ENCODE results near the gene DGCR2.

- TF ChIP-seq, protein P1, sequence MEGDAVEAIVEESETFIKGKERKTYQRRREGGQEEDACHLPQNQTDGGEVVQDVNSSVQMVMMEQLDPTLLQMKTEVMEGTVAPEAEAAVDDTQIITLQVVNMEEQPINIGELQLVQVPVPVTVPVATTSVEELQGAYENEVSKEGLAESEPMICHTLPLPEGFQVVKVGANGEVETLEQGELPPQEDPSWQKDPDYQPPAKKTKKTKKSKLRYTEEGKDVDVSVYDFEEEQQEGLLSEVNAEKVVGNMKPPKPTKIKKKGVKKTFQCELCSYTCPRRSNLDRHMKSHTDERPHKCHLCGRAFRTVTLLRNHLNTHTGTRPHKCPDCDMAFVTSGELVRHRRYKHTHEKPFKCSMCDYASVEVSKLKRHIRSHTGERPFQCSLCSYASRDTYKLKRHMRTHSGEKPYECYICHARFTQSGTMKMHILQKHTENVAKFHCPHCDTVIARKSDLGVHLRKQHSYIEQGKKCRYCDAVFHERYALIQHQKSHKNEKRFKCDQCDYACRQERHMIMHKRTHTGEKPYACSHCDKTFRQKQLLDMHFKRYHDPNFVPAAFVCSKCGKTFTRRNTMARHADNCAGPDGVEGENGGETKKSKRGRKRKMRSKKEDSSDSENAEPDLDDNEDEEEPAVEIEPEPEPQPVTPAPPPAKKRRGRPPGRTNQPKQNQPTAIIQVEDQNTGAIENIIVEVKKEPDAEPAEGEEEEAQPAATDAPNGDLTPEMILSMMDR (conservative IDR thresholded peaks at IDR 0.05; ENCODE audit: low read depth in 2 of 2), result no peak
- TF ChIP-seq, protein P2, sequence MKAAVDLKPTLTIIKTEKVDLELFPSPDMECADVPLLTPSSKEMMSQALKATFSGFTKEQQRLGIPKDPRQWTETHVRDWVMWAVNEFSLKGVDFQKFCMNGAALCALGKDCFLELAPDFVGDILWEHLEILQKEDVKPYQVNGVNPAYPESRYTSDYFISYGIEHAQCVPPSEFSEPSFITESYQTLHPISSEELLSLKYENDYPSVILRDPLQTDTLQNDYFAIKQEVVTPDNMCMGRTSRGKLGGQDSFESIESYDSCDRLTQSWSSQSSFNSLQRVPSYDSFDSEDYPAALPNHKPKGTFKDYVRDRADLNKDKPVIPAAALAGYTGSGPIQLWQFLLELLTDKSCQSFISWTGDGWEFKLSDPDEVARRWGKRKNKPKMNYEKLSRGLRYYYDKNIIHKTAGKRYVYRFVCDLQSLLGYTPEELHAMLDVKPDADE (IDR thresholded peaks at IDR 0.05), result no peak
- TF ChIP-seq POLR2AphosphoS5 (IDR thresholded peaks at IDR 0.05; ENCODE audit: low read depth) (no peak), EZH2phosphoT487 (IDR thresholded peaks at IDR 0.05; ENCODE audit: unreplicated experiment) (no peak), STAT1 (IDR thresholded peaks at IDR 0.05; ENCODE audit: unreplicated experiment) (no peak), CREB1 (CRISPR knock-in tag; IDR thresholded peaks at IDR 0.05; ENCODE audit: low read depth) (no peak), EZH2 (IDR thresholded peaks at IDR 0.05; ENCODE audit: low read depth, unreplicated experiment) (peak; percentile 89), JUNB (IDR thresholded peaks at IDR 0.05; ENCODE audit: unreplicated experiment) (no peak), ZNF114 (CRISPR knock-in tag; IDR thresholded peaks at IDR 0.05) (no peak), NANOG (IDR thresholded peaks at IDR 0.05; ENCODE audit: borderline replicate concordance) (no peak), ZNF462 (CRISPR knock-in tag; IDR thresholded peaks at IDR 0.05) (no peak)
- TF ChIP-seq, protein P3, sequence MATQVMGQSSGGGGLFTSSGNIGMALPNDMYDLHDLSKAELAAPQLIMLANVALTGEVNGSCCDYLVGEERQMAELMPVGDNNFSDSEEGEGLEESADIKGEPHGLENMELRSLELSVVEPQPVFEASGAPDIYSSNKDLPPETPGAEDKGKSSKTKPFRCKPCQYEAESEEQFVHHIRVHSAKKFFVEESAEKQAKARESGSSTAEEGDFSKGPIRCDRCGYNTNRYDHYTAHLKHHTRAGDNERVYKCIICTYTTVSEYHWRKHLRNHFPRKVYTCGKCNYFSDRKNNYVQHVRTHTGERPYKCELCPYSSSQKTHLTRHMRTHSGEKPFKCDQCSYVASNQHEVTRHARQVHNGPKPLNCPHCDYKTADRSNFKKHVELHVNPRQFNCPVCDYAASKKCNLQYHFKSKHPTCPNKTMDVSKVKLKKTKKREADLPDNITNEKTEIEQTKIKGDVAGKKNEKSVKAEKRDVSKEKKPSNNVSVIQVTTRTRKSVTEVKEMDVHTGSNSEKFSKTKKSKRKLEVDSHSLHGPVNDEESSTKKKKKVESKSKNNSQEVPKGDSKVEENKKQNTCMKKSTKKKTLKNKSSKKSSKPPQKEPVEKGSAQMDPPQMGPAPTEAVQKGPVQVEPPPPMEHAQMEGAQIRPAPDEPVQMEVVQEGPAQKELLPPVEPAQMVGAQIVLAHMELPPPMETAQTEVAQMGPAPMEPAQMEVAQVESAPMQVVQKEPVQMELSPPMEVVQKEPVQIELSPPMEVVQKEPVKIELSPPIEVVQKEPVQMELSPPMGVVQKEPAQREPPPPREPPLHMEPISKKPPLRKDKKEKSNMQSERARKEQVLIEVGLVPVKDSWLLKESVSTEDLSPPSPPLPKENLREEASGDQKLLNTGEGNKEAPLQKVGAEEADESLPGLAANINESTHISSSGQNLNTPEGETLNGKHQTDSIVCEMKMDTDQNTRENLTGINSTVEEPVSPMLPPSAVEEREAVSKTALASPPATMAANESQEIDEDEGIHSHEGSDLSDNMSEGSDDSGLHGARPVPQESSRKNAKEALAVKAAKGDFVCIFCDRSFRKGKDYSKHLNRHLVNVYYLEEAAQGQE (IDR thresholded peaks at IDR 0.05; ENCODE audit: unreplicated experiment), result no peak
These were observed 28.5 kb upstream of the DGCR2 start for GRCh38 chr22:19150482-19151328.

All from GM23338 (cell line).